ENCODE results near the gene CCN2. TPM values are rescaled to one million over a fixed set of nuclear protein-coding genes. Genes with fewer than 3 reads are reported as not detected.

Gene CCN2
- total RNA-seq, 1 experiment from 2014 or later, result 49.4 TPM

DNA sequence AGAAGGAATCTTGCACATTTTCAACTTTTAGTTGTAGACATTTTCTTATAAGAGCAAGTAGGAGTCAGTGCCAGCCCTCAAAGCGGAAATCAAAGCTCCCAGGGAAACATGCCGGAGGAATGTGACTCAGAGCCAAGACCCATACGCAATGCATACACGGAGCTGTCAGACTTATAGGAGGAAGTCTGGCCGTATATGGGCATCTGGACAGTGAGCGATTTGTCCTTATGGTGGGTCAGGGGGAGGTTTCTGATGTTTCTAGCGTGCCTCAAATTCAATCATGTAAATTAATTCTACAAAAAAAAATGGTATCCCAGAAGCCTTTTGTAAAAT, 3.6 kb upstream of the CCN2 start:
- DNase-seq (ENCODE audit: unreplicated experiment), result peak; percentile 92
- BruUV-seq (replicated peaks), result no TSS peak
- no peak for TF ChIP-seq CTCF (IDR thresholded peaks at IDR 0.05; ENCODE audit: unreplicated experiment)
- intact Hi-C loops (cut with micrococcal nuclease), result no loop called here
- Mint-ChIP-seq H3K9me3 (ENCODE audit: unreplicated experiment) (no peaks in the 10 kb centered on the region), H3K36me3 (ENCODE audit: insufficient read depth, unreplicated experiment) (peaks cover 17% of the 10 kb centered on the region), H3K4me1 (ENCODE audit: insufficient read depth, unreplicated experiment) (peaks cover 36% of the 10 kb centered on the region), H3K27ac (ENCODE audit: low read depth, unreplicated experiment) (peak overlapping the region; percentile 87), H3K27me3 (ENCODE audit: insufficient read depth, unreplicated experiment) (no peaks in the 10 kb centered on the region), H3K4me3 (ENCODE audit: unreplicated experiment) (peak overlapping the region; percentile 8)
- POLR2A ChIA-PET, result interaction anchor here (0.6 to 1.3 kb wide), 8 partner anchors 13 to 161 kb away, joined by 3 to 8 read pairs (median 4); no protein-coding TSS in a partner anchor
- CTCF ChIA-PET, result interaction anchor here (0.6 to 1.3 kb wide), 7 partner anchors 161 to 1968 kb away, joined by 3 to 6 read pairs (median 4); no protein-coding TSS in a partner anchor

DNA sequence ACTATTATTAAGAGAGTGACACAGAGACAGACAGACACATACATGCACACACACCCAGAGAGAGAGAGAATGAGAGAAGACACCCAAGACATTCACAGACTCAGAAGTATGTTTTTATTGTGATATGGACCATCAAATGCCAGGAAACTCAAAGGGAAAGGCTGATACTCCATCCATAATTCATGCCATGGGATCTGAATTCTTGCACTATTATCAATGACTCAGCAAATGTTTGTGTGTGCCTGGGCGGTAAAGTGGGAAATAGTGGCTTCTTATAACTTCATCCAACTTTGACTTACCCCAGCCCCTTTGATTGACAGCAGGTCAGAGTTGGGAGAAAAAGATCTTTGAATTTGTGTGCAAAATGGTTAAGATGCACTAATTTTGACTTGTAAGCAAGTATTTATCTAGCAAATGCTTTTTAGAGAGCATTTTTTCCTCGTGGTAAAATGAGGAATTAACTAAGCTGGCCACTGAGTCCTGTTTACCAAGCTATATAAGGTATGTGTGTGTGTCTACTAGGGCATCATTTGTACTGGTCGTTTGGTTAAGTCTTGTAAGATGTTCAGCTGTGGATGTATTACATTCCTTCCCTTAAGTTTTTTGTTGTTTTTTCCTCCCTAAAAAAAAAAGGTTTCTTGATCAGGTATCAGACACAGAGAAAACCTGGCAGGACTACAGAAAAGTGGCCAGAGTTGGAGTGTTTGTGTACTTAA, 3.0 kb upstream of the CCN2 start:
- Mint-ChIP-seq H3K4me1 (ENCODE audit: insufficient read depth, unreplicated experiment) (peaks cover 41% of the 10 kb centered on the region), H3K4me3 (ENCODE audit: unreplicated experiment) (peak overlapping the region; percentile 8), H3K27ac (ENCODE audit: low read depth, unreplicated experiment) (peak overlapping the region; percentile 87), H3K9me3 (ENCODE audit: unreplicated experiment) (no peaks in the 10 kb centered on the region), H3K27me3 (ENCODE audit: insufficient read depth, unreplicated experiment) (no peaks in the 10 kb centered on the region), H3K36me3 (ENCODE audit: insufficient read depth, unreplicated experiment) (peaks cover 22% of the 10 kb centered on the region)
- no peak for TF ChIP-seq CTCF (IDR thresholded peaks at IDR 0.05; ENCODE audit: unreplicated experiment)
- DNase-seq (ENCODE audit: unreplicated experiment), result peak; percentile 31
- CTCF ChIA-PET, result interaction anchor here (0.6 to 1.3 kb wide), 8 partner anchors 30 to 1967 kb away, joined by 3 to 6 read pairs (median 4); no protein-coding TSS in a partner anchor
- POLR2A ChIA-PET, result interaction anchor here (0.6 to 1.3 kb wide), 9 partner anchors 14 to 207 kb away, joined by 3 to 8 read pairs (median 4); no protein-coding TSS in a partner anchor
- intact Hi-C loops (cut with micrococcal nuclease), result no loop called here
- no TSS peak for BruUV-seq (replicated peaks)

- Mint-ChIP-seq H3K27me3 (ENCODE audit: insufficient read depth, unreplicated experiment) (no peaks in the 10 kb centered on the region), H3K4me3 (ENCODE audit: unreplicated experiment) (no peak overlapping the region), H3K27ac (ENCODE audit: low read depth, unreplicated experiment) (no peak overlapping the region), H3K9me3 (ENCODE audit: unreplicated experiment) (no peaks in the 10 kb centered on the region), H3K4me1 (ENCODE audit: insufficient read depth, unreplicated experiment) (peaks cover 44% of the 10 kb centered on the region), H3K36me3 (ENCODE audit: insufficient read depth, unreplicated experiment) (peaks cover 31% of the 10 kb centered on the region)
- TF ChIP-seq CTCF (IDR thresholded peaks at IDR 0.05; ENCODE audit: unreplicated experiment), result no peak
- DNase-seq (ENCODE audit: unreplicated experiment), result no peak
- BruUV-seq (replicated peaks), result no TSS peak
- intact Hi-C loops (cut with micrococcal nuclease), result no loop called here
- CTCF ChIA-PET, result no interaction called here
- POLR2A ChIA-PET, result no interaction called here
Observed at GRCh38 chr6:131952886-131953509, 1.8 kb upstream of the CCN2 start.

GRCh38 chr6:131951576-131952230, 531 bp upstream of the CCN2 start:
- no peak for DNase-seq (ENCODE audit: unreplicated experiment)
- Mint-ChIP-seq H3K4me1 (ENCODE audit: insufficient read depth, unreplicated experiment) (peaks cover 47% of the 10 kb centered on the region), H3K27me3 (ENCODE audit: insufficient read depth, unreplicated experiment) (no peaks in the 10 kb centered on the region), H3K27ac (ENCODE audit: low read depth, unreplicated experiment) (peak overlapping the region; percentile 19), H3K4me3 (ENCODE audit: unreplicated experiment) (peak overlapping the region; percentile 88), H3K36me3 (ENCODE audit: insufficient read depth, unreplicated experiment) (peaks cover 40% of the 10 kb centered on the region), H3K9me3 (ENCODE audit: unreplicated experiment) (no peaks in the 10 kb centered on the region)
- CTCF ChIA-PET, result interaction anchor here (0.5 to 4.2 kb wide), 10 partner anchors 8 to 1842 kb away, joined by 3 to 19 read pairs (median 5); no protein-coding TSS in a partner anchor
- no peak for TF ChIP-seq CTCF (IDR thresholded peaks at IDR 0.05; ENCODE audit: unreplicated experiment)
- POLR2A ChIA-PET, result interaction anchor here (0.6 to 1.5 kb wide), 6 partner anchors 27 to 302 kb away, joined by 3 to 4 read pairs (median 3); no protein-coding TSS in a partner anchor
- no TSS peak for BruUV-seq (replicated peaks)
- intact Hi-C loops (cut with micrococcal nuclease), result no loop called here

Measured in MCF 10A (cell line).